Measurements from ENCODE around the gene SH3RF2. TPM values are rescaled to one million over a fixed set of nuclear protein-coding genes. Genes with fewer than 3 reads are reported as not detected.

The SH3RF2 gene
- total and polyA plus RNA-seq, 2 donors (not counting 3 experiments of a cell fraction or from before 2014, with no cell fraction given): 0.54 to 0.84 TPM

GRCh38 chr5:145912594-145912993 lies 23.8 kb upstream of the SH3RF2 start:
- no TSS peak for BruUV-seq (replicated peaks)
- no peaks in the 10 kb centered on the region for H3K9me1 ChIP-seq (replicated peaks; ENCODE audit: control insufficient read depth, extremely low read depth, insufficient read depth, low read length)
- no peak overlapping the region for H3K4me3 ChIP-seq (replicated peaks in 1 of 3; ENCODE audit: insufficient read depth in 1 of 3, low read depth in 1 of 3, low read length in 3 of 3)
- no peaks in the 10 kb centered on the region for H3K4me1 ChIP-seq (ENCODE audit: control insufficient read depth, extremely low read depth, insufficient read depth, low read length)
- H3K27ac ChIP-seq (ENCODE audit: insufficient read depth, low read depth, low read length): no peak overlapping the region
- intact Hi-C loops (cut with micrococcal nuclease): no loop called here
- peaks cover 0 to 2% of the 10 kb centered on the region in 2 experiments for H3K27me3 ChIP-seq (ENCODE audit: control insufficient read depth in 2 of 2, insufficient read depth in 2 of 2, low read length in 2 of 2)
- FAIRE-seq (no peak), DNase-seq (ENCODE audit: low read depth, low spot score) (no peak)
- dilution Hi-C loops (cut with MboI; ENCODE audit: extremely low pct_ligation_motif_present, low sequenced_read_pairs): no loop called here
- no peak overlapping the region for H3K4me2 ChIP-seq (ENCODE audit: insufficient read depth, low read length)
- no peak overlapping the region for H3K9ac ChIP-seq (replicated peaks; ENCODE audit: extremely low read depth, insufficient read depth, low read length)
- H3K79me2 ChIP-seq (ENCODE audit: control insufficient read depth, insufficient read depth, low read length): no peaks in the 10 kb centered on the region
- no peak overlapping the region for H2AFZ ChIP-seq (ENCODE audit: low read depth, low read length)
- H3K36me3 ChIP-seq (ENCODE audit: control insufficient read depth in 2 of 2, extremely low read depth in 1 of 2, insufficient read depth in 2 of 2, low read length in 2 of 2): no peaks in the 10 kb centered on the region
- ChIA-PET POLR2A (no interaction called here), CTCF (no interaction called here)
- H4K20me1 ChIP-seq (replicated peaks; ENCODE audit: control insufficient read depth, extremely low read depth, insufficient read depth, low read length): no peaks in the 10 kb centered on the region
- no peak for TF ChIP-seq CTCF (IDR thresholded peaks at IDR 0.05; ENCODE audit: extremely low read depth in 1 of 2, insufficient read depth in 1 of 2, low read depth in 1 of 2, low read length in 2 of 2)
- no peak for TF ChIP-seq JUN (IDR thresholded peaks at IDR 0.05; ENCODE audit: borderline replicate concordance, insufficient read depth, insufficient read length, low read depth)
- no peak for TF ChIP-seq EZH2 (IDR thresholded peaks at IDR 0.05; ENCODE audit: borderline replicate concordance, low read depth, low read length, severe bottlenecking)
- no peak for TF ChIP-seq MYC (IDR thresholded peaks at IDR 0.05; ENCODE audit: low read depth, low read length)
- no peak for TF ChIP-seq MAX (IDR thresholded peaks at IDR 0.05; ENCODE audit: insufficient read depth, insufficient read length)
- TF ChIP-seq FOS (IDR thresholded peaks at IDR 0.05; ENCODE audit: borderline replicate concordance, insufficient read depth, low read length): no peak
- no peak for TF ChIP-seq GATA2 (IDR thresholded peaks at IDR 0.05; ENCODE audit: insufficient read depth, insufficient read length, low read depth, low read length)
- no peak for TF ChIP-seq POLR2A (IDR thresholded peaks at IDR 0.05; ENCODE audit: low read depth, low read length)
- TF ChIP-seq POLR2AphosphoS5 (IDR thresholded peaks at IDR 0.05; ENCODE audit: insufficient read depth, low read depth, low read length): no peak
- no peaks in the 10 kb centered on the region for H3K9me3 ChIP-seq (replicated peaks; ENCODE audit: control insufficient read depth, insufficient read depth, low read length)
